ENCODE data around the gene SLC9A9. TPM values are rescaled to one million over a fixed set of nuclear protein-coding genes. Genes with fewer than 3 reads are reported as not detected.
A peak's percentile ranks its signal among the peaks of the same experiment; 100 is the strongest.

The SLC9A9 gene
- total and polyA plus RNA-seq, 2 of the 8 experiments (the other 6 are each of a cell fraction or from before 2014, with no cell fraction given) = 0.48 to 1.1 TPM

DNA sequence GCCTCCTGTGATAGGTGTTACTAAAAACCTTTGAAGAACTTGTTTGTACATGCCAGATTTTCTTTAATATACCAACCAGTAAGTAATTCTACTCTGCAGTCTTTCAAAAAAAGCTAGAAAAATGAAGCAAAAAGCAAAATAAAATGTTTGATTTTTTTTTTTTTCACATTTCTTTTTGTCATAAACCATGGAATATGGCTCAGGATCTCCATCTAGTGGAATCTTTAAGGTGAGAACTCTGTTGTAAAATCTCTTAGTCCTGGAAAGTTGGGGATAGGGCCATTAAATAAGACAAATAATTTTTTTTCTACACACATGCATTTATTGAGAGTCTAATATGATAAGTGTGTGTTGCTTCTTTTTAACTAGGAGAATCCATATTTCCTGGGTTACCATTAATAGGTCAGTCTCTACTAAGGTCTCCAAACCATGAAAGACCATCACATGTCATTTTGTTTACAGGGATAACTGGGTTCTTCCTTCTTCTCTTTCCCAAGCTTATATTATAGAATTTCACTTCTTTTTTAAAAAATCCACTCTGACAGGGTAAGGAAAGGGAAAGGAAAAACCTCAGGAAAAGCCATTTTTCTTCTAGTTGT, 84.6 kb downstream of the SLC9A9 start:
- Histone ChIP-seq H2BK12ac (ENCODE audit: low read depth, low read length) (no peak overlapping the region), H2BK5ac (ENCODE audit: low read depth, low read length) (no peak overlapping the region), H3K27me3 (replicated peaks in 1 of 4; ENCODE audit: control insufficient read depth in 3 of 4, extremely low read depth in 1 of 4, insufficient read depth in 3 of 4, low read length in 3 of 4) (no peaks in the 10 kb centered on the region), H3K9me3 (ENCODE audit: insufficient read depth in 2 of 2, low read depth in 1 of 2, low read length in 1 of 2) (no peaks in the 10 kb centered on the region), H3K4me2 (ENCODE audit: insufficient read depth in 1 of 2, low read depth in 2 of 2, low read length in 2 of 2) (no peak overlapping the region), H4K8ac (ENCODE audit: extremely low read depth, insufficient read depth, low read length) (no peak overlapping the region), H3K79me2 (ENCODE audit: control insufficient read depth in 1 of 2, insufficient read depth in 2 of 2, low read length in 2 of 2) (no peaks in the 10 kb centered on the region), H3K9ac (replicated peaks in 1 of 4; ENCODE audit: extremely low read depth in 1 of 4, low read depth in 3 of 4, low read length in 3 of 4) (no peak overlapping the region), H3K23me2 (ENCODE audit: low read depth, low read length) (no peaks in the 10 kb centered on the region), H4K20me1 (replicated peaks in 1 of 2; ENCODE audit: control insufficient read depth in 1 of 2, insufficient read depth in 2 of 2, low read length in 2 of 2) (peaks cover 0 to 2% of the 10 kb centered on the region in 2 experiments), H2BK20ac (ENCODE audit: low read length) (no peak overlapping the region), H3K56ac (replicated peaks; ENCODE audit: insufficient read length, low read depth, low read length) (no peak overlapping the region), H3K14ac (ENCODE audit: insufficient read length) (no peak overlapping the region), H2BK120ac (replicated peaks; ENCODE audit: low read depth, low read length) (no peak overlapping the region), H2AK5ac (ENCODE audit: low read depth, low read length) (no peak overlapping the region), H4K91ac (replicated peaks; ENCODE audit: insufficient read length, low read length) (no peak overlapping the region), H4K5ac (ENCODE audit: insufficient read length, low read depth, low read length) (no peak overlapping the region), H3K4me1 (replicated peaks in 1 of 4; ENCODE audit: control insufficient read depth in 3 of 4, insufficient read depth in 4 of 4, low read length in 3 of 4) (no peaks in the 10 kb centered on the region), H3K27ac (ENCODE audit: low read depth, low read length) (no peak overlapping the region), H2AFZ (ENCODE audit: low read length) (no peak overlapping the region), H3K4me3 (ENCODE audit: extremely low read depth in 1 of 4, insufficient read depth in 2 of 4, low read depth in 3 of 4, low read length in 4 of 4) (no peak overlapping the region), H3K79me1 (ENCODE audit: low read depth, low read length) (no peaks in the 10 kb centered on the region), H2BK15ac (ENCODE audit: low read length) (no peak overlapping the region), H3K36me3 (ENCODE audit: control insufficient read depth in 2 of 4, insufficient read depth in 4 of 4, low read length in 3 of 4) (no peaks in the 10 kb centered on the region), H3K18ac (ENCODE audit: extremely low read depth, low read length) (no peak overlapping the region), H3K23ac (ENCODE audit: insufficient read length) (no peak overlapping the region), H3K4ac (replicated peaks; ENCODE audit: insufficient read length, low read depth, low read length) (no peak overlapping the region)
- DNase-seq (ENCODE audit: low read depth in 1 of 2, low spot score in 2 of 2) (no peak), FAIRE-seq (no peak)
- ChIA-PET POLR2A (ENCODE audit: partially characterized antibody) (no interaction called here), CTCF (ENCODE audit: partially characterized antibody) (interaction anchor here (0.6 to 2.5 kb wide), 12 partner anchors 11 to 764 kb away, joined by 3 to 20 read pairs (median 3); no protein-coding TSS in a partner anchor)
- TF ChIP-seq RAD21 (IDR thresholded peaks at IDR 0.05 in 1 of 2, conservative IDR thresholded peaks at IDR 0.05 in 1 of 2; ENCODE audit: low read depth in 2 of 2, low read length in 2 of 2) (peak; percentile 54 to 60), SIX5 (IDR thresholded peaks at IDR 0.05; ENCODE audit: low read depth, low read length) (no peak), HDAC2 (IDR thresholded peaks at IDR 0.05; ENCODE audit: borderline replicate concordance in 1 of 2, low read depth in 2 of 2, low read length in 2 of 2) (no peak), TAF1 (IDR thresholded peaks at IDR 0.05; ENCODE audit: low read depth, low read length) (no peak)
- TF ChIP-seq, protein P1, sequence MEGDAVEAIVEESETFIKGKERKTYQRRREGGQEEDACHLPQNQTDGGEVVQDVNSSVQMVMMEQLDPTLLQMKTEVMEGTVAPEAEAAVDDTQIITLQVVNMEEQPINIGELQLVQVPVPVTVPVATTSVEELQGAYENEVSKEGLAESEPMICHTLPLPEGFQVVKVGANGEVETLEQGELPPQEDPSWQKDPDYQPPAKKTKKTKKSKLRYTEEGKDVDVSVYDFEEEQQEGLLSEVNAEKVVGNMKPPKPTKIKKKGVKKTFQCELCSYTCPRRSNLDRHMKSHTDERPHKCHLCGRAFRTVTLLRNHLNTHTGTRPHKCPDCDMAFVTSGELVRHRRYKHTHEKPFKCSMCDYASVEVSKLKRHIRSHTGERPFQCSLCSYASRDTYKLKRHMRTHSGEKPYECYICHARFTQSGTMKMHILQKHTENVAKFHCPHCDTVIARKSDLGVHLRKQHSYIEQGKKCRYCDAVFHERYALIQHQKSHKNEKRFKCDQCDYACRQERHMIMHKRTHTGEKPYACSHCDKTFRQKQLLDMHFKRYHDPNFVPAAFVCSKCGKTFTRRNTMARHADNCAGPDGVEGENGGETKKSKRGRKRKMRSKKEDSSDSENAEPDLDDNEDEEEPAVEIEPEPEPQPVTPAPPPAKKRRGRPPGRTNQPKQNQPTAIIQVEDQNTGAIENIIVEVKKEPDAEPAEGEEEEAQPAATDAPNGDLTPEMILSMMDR (IDR thresholded peaks at IDR 0.05; ENCODE audit: control extremely low read depth in 1 of 3, insufficient read depth in 1 of 3, low read depth in 1 of 3, low read length in 3 of 3) = peak in 2 of 3 experiments; percentile 26 to 39; a peak in 2 of 4 replicates
